ENCODE measurements around the gene ZNF124.

The ZNF124 gene

DNA sequence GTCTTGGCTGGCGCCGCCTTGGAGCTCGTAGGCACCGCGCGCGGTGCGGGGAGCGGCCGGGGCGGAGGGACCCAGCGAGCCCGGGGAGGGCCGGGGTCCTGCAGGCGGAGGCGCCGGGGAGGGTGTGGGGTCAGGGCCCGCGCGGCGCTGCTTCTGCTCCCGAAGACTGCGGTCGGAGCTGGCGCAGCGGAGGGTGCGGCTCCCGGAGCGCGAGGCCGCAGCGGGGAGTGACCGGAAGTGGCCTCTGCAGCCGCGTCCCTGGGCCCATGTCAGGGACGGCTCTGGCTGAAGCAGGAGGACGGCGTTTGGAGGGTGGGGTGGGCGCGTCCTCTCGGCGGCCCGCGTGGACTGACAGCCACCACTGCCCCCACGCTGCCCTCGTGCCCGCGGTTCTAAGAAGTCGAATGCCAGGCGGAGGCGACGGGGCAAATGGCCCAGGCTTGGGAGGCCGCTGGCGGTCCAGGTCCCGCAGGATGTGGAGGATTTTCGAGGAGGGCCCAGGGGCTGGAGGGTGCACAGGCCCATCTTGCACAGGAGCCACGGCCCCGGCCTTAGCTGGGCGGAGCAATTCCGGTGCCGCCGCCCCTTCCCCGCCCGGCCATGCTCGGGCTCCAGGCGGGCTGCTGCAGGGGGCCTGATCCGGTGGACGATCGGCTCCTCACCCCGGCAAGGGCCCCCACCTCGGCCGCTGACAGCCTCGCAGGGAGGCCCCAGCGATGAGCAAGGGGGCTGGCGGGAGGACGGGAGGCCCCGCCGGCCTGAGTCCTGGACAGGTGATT, 59.9 kb downstream of the ZNF124 start:
- DNase-seq = peak; percentile 87

DNA sequence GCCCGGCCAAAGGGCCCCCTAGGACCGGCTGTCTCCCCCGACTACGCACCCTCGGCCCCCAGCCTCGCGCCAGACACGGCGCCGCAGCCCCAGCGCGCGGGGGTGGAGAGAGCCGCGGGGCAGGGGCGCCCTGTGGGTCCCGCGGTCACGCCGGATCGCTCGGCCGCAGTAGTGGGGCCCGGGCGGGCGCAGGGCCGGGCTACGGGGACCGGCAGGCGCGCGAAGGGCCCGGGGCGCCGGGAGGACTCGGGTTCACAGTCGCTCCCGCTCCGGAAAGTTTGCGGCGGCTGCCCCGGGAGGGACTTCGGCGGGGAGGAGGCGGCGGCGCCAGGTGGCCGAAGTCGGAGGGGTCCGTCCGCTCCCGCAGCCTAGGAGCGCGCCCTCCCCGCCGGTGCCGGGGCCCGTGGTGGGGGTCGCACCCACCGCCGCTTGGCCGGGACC, 60.5 kb downstream of the ZNF124 start:
- DNase-seq = no peak

DNA sequence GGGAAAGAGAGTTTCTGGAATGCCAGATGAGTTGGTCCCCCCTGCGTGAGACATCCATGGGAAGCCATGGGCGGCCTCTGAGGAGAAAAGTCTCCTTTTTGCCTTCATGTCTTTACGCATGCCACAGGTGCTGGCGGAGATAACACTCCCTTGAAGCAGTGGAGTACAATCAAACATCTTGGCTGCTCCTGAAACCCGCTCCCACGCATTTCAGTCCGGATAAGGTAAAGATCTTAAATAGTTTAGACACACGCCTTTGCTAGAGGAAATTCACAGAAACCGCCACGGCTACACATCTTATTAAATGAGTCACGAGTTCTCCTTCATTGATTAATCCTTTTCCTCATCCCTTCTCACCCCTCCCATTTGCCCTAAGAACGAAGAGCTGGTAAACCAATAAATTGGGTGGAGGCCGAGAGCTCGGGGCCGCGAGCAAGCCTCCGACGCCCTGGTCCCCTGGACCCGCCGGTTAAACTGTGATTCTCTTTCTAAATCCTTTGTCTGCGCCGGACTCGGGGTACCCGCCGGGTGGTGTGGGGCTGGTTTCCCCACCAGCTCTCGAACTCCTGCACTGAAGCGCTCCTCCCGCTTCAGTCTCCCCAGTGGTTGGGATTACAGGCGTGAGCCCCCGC, 61.1 kb downstream of the ZNF124 start:
- no peak for DNase-seq

DNA sequence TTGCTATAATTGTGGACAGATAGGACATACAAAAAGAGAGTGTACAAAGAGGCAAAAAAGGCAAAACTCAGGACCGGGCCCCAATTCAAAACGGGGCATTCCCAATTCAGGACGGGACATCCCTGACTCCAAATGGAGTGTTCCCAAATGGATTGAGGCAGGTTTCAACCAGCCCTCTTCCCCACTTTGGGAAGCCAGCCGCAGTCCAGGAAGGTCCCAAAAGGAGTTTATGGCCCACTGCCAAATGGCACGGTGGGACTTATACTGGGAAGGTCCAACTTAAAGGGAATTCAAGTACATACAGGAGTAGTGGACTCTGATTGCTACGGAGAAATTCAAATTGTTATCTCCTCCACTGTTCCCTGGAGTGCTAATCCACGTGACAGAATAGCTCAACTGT, 64.1 kb downstream of the ZNF124 start:
- no peak for DNase-seq

DNA sequence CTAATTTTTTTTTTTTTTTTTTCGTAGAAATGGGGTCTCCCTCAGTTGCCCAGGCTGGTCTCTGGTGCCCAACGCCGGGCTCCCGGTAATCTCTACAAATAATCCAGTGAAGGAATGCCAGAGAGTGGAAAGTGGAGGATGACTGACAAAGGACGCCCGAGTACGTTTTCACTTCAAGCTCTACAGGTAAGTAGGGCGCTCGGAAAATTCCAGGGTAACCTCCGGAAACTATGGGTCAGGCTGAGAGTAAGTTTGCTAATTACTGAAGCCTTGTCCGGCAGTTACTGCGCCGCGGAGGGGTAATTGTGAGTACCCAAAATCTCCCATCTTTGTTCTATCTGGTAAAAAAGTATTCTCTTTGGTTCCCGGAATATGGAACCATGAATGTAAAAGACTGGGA, 65.9 kb downstream of the ZNF124 start:
- no peak for DNase-seq
